Ishikawa (cell line): ENCODE measurements around the gene SGK2.

Source experiments
- CEBPB ChIP-seq: IDR thresholded peaks from 2 replicates; pipeline ENCODE4 v1.6.1; 2012
- CREB1 ChIP-seq: IDR thresholded peaks from 2 replicates; pipeline ENCODE4 v1.6.1; 2012; ENCODE audit warnings: low read depth
- EGR1 ChIP-seq: IDR thresholded peaks from 2 replicates; pipeline ENCODE4 v1.6.1; 2012
- EP300 ChIP-seq: IDR thresholded peaks from 2 replicates; pipeline ENCODE4 v1.6.1; 2012; ENCODE audit warnings: borderline replicate concordance
- FOXM1 ChIP-seq: IDR thresholded peaks from 2 replicates; pipeline ENCODE4 v1.6.1; 2012; ENCODE audit warnings: low read depth, borderline replicate concordance
- MAX ChIP-seq: IDR thresholded peaks from 2 replicates; pipeline ENCODE4 v1.6.1; 2012
- TCF12 ChIP-seq: IDR thresholded peaks from 2 replicates; pipeline ENCODE4 v1.6.1; 2012; ENCODE audit warnings: low read depth
- TEAD4 ChIP-seq: IDR thresholded peaks from 2 replicates; pipeline ENCODE4 v1.6.1; 2012

GRCh38 chr20:43567477-43567876, 8.7 kb downstream of the SGK2 start:
- TF ChIP-seq FOXM1 (no peak), MAX (no peak), TCF12 (no peak), CEBPB (no peak), EGR1 (no peak), EP300 (no peak), CREB1 (no peak), TEAD4 (no peak)
